ENCODE data around the gene SCAMP1. TPM values are rescaled to one million over a fixed set of nuclear protein-coding genes. Genes with fewer than 3 reads are reported as not detected.
"Not testable (repeated sequence)": the region's sequence is repeated elsewhere in the genome, so short reads cannot be mapped to it uniquely, and the experiment has no call there.

The SCAMP1 gene
- total and polyA plus RNA-seq, 2 experiments from 2014 or later: 32.4 to 33.4 TPM

DNA sequence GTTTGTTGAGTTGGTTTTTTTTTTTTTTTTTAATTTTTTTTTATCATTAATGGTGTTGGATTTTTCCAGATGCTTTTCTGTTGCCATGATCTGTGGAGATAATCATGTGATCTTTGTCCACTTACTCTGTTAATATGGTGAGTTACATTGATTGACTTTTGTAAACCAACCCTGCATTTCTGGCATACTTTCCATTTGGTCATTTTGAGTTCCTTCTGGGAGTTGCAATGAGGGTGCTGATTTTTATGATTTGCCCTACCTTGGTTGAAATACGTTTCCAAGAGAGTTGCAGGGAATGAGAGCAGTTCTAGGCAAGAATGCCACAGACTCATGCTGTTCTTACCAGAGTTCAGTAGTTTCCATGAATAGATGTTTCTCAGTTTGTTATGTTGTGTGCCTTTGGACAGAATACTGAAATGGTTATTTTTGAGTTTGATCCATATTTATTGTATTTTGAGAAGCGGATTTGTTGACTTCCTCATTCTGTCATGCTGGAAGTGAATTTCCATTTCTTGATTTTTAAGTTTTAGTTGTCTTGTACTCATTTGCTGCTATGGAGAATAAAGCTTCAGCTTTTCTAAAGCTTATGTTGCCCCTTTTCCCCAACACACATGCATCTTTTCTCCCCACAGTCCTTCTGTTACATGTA is 69.0 kb downstream of the SCAMP1 start:
- no peak overlapping the region for H3K4me3 ChIP-seq
- H3K27ac ChIP-seq: no peak overlapping the region
- DNase-seq (ENCODE audit: low read depth in 1 of 2, low spot score in 1 of 2): no peak

DNA sequence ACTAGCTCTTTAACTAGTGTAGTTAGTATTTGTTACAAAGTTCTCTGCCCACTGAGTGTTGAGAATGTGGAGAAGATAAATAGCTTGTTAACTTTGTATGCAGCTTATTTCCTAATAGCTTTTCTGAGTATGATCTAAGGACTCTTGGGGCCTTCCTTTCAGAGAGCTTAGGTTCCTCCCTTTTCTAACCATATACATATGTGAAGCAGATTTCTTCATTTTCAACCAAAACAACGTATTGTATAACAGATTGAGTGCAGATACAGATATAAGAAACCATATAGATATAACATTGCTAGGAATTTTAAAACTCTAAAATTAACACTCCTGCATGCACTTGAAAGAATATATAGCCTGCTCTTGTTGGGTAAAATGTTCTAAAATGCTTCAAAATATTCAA is 70.4 kb downstream of the SCAMP1 start:
- no peaks in the 10 kb centered on the region for H3K36me3 ChIP-seq
- no peak overlapping the region for H3K4me3 ChIP-seq
- no peaks in the 10 kb centered on the region for H3K4me1 ChIP-seq (ENCODE audit: low read depth)
- H3K27me3 ChIP-seq: no peaks in the 10 kb centered on the region
- TF ChIP-seq, protein P1, sequence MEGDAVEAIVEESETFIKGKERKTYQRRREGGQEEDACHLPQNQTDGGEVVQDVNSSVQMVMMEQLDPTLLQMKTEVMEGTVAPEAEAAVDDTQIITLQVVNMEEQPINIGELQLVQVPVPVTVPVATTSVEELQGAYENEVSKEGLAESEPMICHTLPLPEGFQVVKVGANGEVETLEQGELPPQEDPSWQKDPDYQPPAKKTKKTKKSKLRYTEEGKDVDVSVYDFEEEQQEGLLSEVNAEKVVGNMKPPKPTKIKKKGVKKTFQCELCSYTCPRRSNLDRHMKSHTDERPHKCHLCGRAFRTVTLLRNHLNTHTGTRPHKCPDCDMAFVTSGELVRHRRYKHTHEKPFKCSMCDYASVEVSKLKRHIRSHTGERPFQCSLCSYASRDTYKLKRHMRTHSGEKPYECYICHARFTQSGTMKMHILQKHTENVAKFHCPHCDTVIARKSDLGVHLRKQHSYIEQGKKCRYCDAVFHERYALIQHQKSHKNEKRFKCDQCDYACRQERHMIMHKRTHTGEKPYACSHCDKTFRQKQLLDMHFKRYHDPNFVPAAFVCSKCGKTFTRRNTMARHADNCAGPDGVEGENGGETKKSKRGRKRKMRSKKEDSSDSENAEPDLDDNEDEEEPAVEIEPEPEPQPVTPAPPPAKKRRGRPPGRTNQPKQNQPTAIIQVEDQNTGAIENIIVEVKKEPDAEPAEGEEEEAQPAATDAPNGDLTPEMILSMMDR (IDR thresholded peaks at IDR 0.05; ENCODE audit: low read depth, low read length): no peak
- no peaks in the 10 kb centered on the region for H3K9me3 ChIP-seq (ENCODE audit: low read depth)
- DNase-seq (ENCODE audit: low read depth in 1 of 2, low spot score in 1 of 2): no peak
- H3K27ac ChIP-seq: no peak overlapping the region

More for the DNA sequence above, 69.0 kb downstream of the SCAMP1 start:
- no peaks in the 10 kb centered on the region for H3K9me3 ChIP-seq (ENCODE audit: low read depth)
- H3K36me3 ChIP-seq: peaks cover 4% of the 10 kb centered on the region
- H3K27me3 ChIP-seq: no peaks in the 10 kb centered on the region
- TF ChIP-seq, protein P1 (IDR thresholded peaks at IDR 0.05; ENCODE audit: low read depth, low read length): no peak
- H3K4me1 ChIP-seq (ENCODE audit: low read depth): no peaks in the 10 kb centered on the region

DNA sequence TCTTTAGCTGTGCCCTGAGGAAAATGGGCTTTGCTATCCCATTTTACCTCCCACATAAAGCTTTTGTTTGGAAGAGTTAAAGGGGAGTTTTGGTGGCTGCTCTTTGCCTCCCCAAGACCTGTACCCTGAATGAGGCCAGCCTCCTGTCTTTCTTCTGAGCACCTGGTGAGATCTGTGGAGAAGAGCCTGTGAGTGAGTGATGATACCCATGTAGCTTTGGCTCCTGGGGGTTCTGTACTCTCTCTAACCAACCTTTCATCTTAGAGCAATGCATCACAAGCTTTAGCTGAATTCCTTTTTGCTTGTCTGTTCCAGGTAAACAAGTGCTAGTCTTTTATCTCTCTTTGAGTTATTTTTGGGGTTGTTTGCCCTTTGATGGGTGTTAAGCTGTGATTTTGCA is 73.6 kb downstream of the SCAMP1 start:
- TF ChIP-seq, protein P1 (IDR thresholded peaks at IDR 0.05; ENCODE audit: low read depth, low read length): no peak
- H3K27ac ChIP-seq: no peak overlapping the region
- H3K4me3 ChIP-seq: no peak overlapping the region
- no peak for DNase-seq (ENCODE audit: low read depth in 1 of 2, low spot score in 1 of 2)
- H3K27me3 ChIP-seq: no peaks in the 10 kb centered on the region
- no peaks in the 10 kb centered on the region for H3K4me1 ChIP-seq (ENCODE audit: low read depth)
- H3K9me3 ChIP-seq (ENCODE audit: low read depth): no peaks in the 10 kb centered on the region
- H3K36me3 ChIP-seq: no peaks in the 10 kb centered on the region

DNA sequence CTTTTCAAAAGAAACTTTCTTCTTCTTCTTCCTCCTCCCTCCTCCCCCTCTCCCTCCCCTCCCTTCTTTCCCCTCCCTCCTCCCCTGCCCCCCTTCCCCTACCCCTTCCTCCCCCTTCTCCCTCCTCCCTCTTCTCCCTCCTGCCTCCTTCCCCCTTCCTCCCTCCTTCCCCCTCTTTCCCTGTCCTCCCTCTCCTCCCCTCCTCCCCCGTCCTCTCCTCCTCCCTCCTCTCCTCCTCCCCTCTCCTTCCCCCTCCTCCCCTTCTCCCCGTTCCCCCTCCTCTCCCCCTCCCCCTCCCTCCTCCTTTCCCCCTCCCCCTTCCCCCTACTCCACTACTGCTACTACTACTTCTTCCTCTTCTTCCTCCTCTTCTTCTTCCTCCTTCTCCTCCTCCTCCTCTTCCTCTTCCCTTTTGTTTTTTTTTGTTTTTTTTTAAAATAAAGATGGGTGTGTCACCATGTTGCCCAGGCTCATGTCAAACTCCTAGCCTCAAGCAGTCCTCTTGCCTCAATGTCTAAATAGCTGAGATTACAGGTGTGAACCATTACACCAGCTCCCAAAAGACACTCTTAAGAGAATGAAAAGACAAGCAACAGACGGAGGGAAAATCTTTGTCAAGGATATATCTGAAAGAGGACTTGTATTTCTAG is 87.5 kb downstream of the SCAMP1 start:
- no peaks in the 10 kb centered on the region for H3K36me3 ChIP-seq
- no peaks in the 10 kb centered on the region for H3K27me3 ChIP-seq
- H3K27ac ChIP-seq: no peak overlapping the region
- TF ChIP-seq, protein P1 (IDR thresholded peaks at IDR 0.05; ENCODE audit: low read depth, low read length): no peak
- DNase-seq (ENCODE audit: low read depth in 1 of 2, low spot score in 1 of 2): no peak
- H3K4me3 ChIP-seq: no peak overlapping the region
- H3K4me1 ChIP-seq (ENCODE audit: low read depth): no peaks in the 10 kb centered on the region
- H3K9me3 ChIP-seq (ENCODE audit: low read depth): no peaks in the 10 kb centered on the region

DNA sequence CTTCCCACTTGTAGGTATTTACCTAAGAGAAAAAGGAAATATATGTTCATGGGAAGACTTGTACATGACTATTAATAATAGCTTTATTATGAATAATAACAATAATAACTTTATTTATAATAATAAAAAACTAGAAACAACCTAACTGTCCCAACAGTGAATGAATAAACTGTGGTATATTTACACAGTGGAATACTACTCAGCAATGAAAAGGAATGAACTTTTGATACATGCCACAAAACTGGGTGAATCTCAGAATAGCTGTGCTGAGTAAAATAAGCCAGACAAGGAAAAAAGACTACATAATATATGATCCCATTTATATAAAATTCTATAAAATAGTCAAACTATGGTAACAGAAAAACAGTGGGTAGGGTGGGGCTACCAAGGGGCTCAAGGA is 88.7 kb downstream of the SCAMP1 start:
- H3K36me3 ChIP-seq: no peaks in the 10 kb centered on the region
- H3K4me3 ChIP-seq: no peak overlapping the region
- H3K4me1 ChIP-seq (ENCODE audit: low read depth): no peaks in the 10 kb centered on the region
- no peak overlapping the region for H3K27ac ChIP-seq
- TF ChIP-seq, protein P1 (IDR thresholded peaks at IDR 0.05; ENCODE audit: low read depth, low read length): no peak
- no peaks in the 10 kb centered on the region for H3K27me3 ChIP-seq
- H3K9me3 ChIP-seq (ENCODE audit: low read depth): no peaks in the 10 kb centered on the region
- DNase-seq (ENCODE audit: low read depth in 1 of 2, low spot score in 1 of 2): no peak

DNA sequence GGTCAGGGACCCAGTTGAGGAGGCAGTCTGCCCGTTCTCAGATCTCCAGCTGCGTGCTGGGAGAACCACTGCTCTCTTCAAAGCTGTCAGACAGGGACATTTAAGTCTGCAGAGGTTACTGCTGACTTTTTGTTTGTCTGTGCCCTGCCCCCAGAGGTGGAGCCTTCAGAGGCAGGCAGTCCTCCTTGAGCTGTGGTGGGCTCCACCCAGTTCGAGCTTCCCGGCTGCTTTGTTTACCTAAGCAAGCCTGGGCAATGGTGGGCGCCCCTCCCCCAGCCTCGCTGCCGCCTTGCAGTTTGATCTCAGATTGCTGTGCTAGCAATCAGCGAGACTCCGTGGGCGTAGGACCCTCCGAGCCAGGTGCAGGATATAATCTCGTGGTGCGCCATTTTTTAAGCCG is 97.1 kb downstream of the SCAMP1 start:
- not testable (repeated sequence) for DNase-seq (ENCODE audit: low read depth in 1 of 2, low spot score in 1 of 2); H3K27me3 ChIP-seq; H3K9me3 ChIP-seq (ENCODE audit: low read depth); H3K4me3 ChIP-seq; H3K27ac ChIP-seq; H3K36me3 ChIP-seq; H3K4me1 ChIP-seq (ENCODE audit: low read depth)

All from cardiac muscle cell (in vitro differentiated cells and primary cell).